Testis (tissue), 3 donors: Measurements from ENCODE around the gene MAML2. TPM values are rescaled to one million over a fixed set of nuclear protein-coding genes. Genes with fewer than 3 reads are reported as not detected.

Experiments used
- DNase-seq: peaks from one replicate; pipeline ENCODE4 v3.0.0-alpha.2; 2019
- H3K27ac ChIP-seq, 2 donors: fragments of 200-600 bp; sonication (generic); one replicate each; pipeline ENCODE4 v1.5.1; 2019
- H3K27me3 ChIP-seq: fragments of 200-600 bp; sonication (generic); one replicate; pipeline ENCODE4 v1.5.1; 2019
- H3K36me3 ChIP-seq: fragments of 200-600 bp; sonication (generic); one replicate; pipeline ENCODE4 v1.5.1; 2017; ENCODE audit warnings: low read depth; ENCODE audit errors: missing control alignments
- H3K4me1 ChIP-seq: fragments of 200-600 bp; sonication (generic); one replicate; pipeline ENCODE4 v1.5.1; 2019
- H3K4me3 ChIP-seq, 2 donors: fragments of 200-600 bp; sonication (generic); one replicate each; pipeline ENCODE4 v1.5.1; 2017 to 2019
- H3K9me3 ChIP-seq: fragments of 200-600 bp; sonication (generic); one replicate; pipeline ENCODE4 v1.5.1; 2017
- POLR2A ChIP-seq: fragments of 450-650 bp; IDR thresholded peaks from one replicate; pipeline ENCODE4 v1.6.1; 2017; ENCODE audit warnings: antibody characterized with exemption, mild to moderate bottlenecking, moderate library complexity
- WGBS, 2 donors: methylation state at CpG; one replicate each; pipeline ENCODE4 v1.1.5; 2018; 5-methylcytosine and 5-hydroxymethylcytosine counted together
- intact Hi-C: fragments of 100-400 bp; cut with DNase I; formaldehyde crosslinking; loops from one replicate; pipeline ENCODE4 v1.15.1; 2023; ENCODE audit warnings: low total_unique reads
- polyA plus RNA-seq: library from polyadenylated mRNA; stranded (reverse); fragments of 350-450 nt; fragmentation: Illumina TruSeq; extraction: RNeasy Lipid Tissue Mini Kit (QIAGEN cat#74804); gene quantifications from one replicate; pipeline ENCODE4 v1.2.3, GENCODE V29; 2014; ENCODE audit warnings: low read depth, low replicate concordance; ENCODE audit not compliant: insufficient read depth
- total RNA-seq, 2 donors: library from RNA; depleted of rRNA; stranded (reverse); fragments of >200 nt; gene quantifications; one replicate each; pipeline ENCODE4 v1.2.3, GENCODE V29; 2016
- TF ChIP-seq, protein P1 (sequence below), 3 experiments: fragments of 450-650 bp in 2 of 3; fragments of 200-600 bp in 1 of 3; sonication (generic) in 1 of 3; IDR thresholded peaks; one replicate each; pipeline ENCODE4 v1.5.1; 2016 to 2019; ENCODE audit warnings: antibody characterized with exemption in 3 of 3, mild to moderate bottlenecking in 2 of 3, moderate library complexity in 1 of 3

MAML2 gene
- total and polyA plus RNA-seq, 3 donors from 2014 or later = 5.1 to 23.6 (median 17.6) TPM

DNA sequence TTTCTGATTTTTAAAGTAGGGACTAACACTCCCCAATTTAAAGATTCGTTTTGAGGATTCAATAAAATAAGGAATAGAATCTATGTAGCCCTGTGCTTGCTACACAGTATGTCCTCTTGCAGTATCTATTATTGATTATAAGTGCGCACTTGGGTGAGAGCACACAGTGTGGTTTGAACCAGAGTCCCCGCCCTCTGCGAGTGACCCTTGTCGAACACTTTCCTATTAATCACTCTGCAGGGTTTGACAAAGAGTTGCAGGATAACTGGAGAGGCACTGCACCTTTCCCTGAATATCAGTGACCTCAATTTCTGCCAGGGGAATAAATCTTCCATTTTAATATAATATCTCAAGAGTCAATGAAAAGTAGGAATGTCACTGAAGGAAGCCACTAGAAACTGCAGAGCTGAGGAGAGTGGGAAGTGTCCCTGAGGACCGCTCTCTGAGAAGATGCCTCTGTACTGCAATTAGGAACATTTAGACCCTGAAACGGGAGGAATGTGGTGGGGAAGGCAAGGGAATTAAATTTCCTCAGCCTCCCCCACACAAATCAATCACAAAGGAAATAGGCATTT lies 182.2 kb downstream of the MAML2 start:
- intact Hi-C loops = no loop called here

DNA sequence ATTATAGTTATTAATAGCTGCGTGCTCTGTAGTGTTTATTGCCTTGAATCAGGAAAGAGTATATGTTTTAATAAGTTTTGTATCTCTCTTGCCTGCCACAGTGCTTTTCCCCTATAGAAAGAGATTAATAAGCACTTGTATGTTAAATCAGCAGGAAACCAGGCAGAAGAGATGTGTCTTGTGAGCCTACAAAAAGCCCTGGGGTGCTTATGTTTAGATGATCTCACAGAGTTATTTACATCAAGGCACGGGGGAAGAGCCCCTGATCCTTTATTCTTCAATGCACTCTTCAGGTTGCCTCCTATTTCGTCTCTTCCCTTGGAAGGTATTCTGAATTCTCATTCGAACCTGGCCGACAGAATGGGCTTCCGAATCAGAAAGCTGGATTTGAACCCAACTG lies 183.0 kb downstream of the MAML2 start:
- no peaks in the 10 kb centered on the region for H3K27me3 ChIP-seq
- 63 to 73% methylated on average over 5 to 6 of the region's 6 CpGs for WGBS, 2 donors
- H3K9me3 ChIP-seq = no peaks in the 10 kb centered on the region
- no peak for TF ChIP-seq POLR2A
- TF ChIP-seq, protein P1, sequence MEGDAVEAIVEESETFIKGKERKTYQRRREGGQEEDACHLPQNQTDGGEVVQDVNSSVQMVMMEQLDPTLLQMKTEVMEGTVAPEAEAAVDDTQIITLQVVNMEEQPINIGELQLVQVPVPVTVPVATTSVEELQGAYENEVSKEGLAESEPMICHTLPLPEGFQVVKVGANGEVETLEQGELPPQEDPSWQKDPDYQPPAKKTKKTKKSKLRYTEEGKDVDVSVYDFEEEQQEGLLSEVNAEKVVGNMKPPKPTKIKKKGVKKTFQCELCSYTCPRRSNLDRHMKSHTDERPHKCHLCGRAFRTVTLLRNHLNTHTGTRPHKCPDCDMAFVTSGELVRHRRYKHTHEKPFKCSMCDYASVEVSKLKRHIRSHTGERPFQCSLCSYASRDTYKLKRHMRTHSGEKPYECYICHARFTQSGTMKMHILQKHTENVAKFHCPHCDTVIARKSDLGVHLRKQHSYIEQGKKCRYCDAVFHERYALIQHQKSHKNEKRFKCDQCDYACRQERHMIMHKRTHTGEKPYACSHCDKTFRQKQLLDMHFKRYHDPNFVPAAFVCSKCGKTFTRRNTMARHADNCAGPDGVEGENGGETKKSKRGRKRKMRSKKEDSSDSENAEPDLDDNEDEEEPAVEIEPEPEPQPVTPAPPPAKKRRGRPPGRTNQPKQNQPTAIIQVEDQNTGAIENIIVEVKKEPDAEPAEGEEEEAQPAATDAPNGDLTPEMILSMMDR (IDR thresholded peaks at IDR 0.05) = no peak
- H3K4me3 ChIP-seq = no peak overlapping the region
- intact Hi-C loops = no loop called here
- H3K27ac ChIP-seq = no peak overlapping the region
- H3K36me3 ChIP-seq = no peaks in the 10 kb centered on the region
- no peak for DNase-seq
- peaks cover 28% of the 10 kb centered on the region for H3K4me1 ChIP-seq

More for the DNA sequence above, 182.2 kb downstream of the MAML2 start:
- Histone ChIP-seq H3K27ac (no peak overlapping the region), H3K4me3 (no peak overlapping the region), H3K36me3 (no peaks in the 10 kb centered on the region), H3K4me1 (peaks cover 20% of the 10 kb centered on the region), H3K9me3 (no peaks in the 10 kb centered on the region), H3K27me3 (no peaks in the 10 kb centered on the region)
- WGBS, 2 donors = 62 to 67% methylated on average over 7 of the region's 7 CpGs
- no peak for DNase-seq
- TF ChIP-seq, protein P1 (IDR thresholded peaks at IDR 0.05) = no peak
- TF ChIP-seq POLR2A = no peak

DNA sequence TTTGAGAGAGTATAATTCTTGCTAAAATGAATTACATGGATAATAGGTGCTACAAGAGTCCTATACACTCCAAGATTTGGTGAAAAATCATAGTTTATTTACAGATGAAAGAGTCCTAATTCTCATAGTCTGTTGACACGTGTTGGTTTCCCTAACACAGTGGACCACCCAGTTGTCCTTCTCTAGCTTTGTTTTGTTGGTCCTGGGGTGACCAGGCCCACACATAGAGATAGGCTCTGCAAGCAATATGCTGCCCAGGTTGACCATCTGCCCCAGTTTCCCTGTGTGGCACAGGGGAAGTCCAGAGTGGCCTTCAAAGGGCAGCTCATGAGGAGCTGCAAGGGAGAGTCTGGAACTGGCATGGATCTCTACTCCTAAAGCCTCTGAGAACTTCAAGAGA lies 184.9 kb downstream of the MAML2 start:
- H3K27ac ChIP-seq = peak overlapping the region in 1 of 2 donors; percentile 22
- no peaks in the 10 kb centered on the region for H3K36me3 ChIP-seq
- no peak overlapping the region for H3K4me3 ChIP-seq
- TF ChIP-seq POLR2A = no peak
- TF ChIP-seq, protein P1 (IDR thresholded peaks at IDR 0.05) = no peak
- no peak for DNase-seq
- H3K27me3 ChIP-seq = no peaks in the 10 kb centered on the region
- H3K9me3 ChIP-seq = no peaks in the 10 kb centered on the region
- WGBS, 2 donors = 75 to 87% methylated on average over 1 of the region's 1 CpG
- intact Hi-C loops = no loop called here
- peaks cover 37% of the 10 kb centered on the region for H3K4me1 ChIP-seq

DNA sequence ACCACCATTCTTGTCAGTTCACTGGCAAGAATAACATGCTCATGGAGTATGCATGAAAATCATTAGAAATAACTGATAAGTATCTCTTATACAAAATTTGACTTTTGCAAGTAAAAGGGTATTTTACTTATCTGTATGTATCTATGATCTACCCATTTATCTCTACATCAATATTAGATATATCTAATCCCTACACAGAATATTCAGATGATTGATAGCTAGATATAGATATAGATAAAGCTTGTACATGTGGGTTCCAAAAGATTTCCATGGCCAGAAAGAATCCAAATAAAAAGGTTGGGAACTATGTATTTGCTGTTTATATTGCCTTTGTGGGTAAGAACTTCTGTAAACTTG lies 185.5 kb downstream of the MAML2 start:
- Histone ChIP-seq H3K4me3 (no peak overlapping the region), H3K27me3 (no peaks in the 10 kb centered on the region), H3K9me3 (no peaks in the 10 kb centered on the region), H3K27ac (peak overlapping the region in 1 of 2 donors; percentile 22), H3K4me1 (peaks cover 37% of the 10 kb centered on the region), H3K36me3 (no peaks in the 10 kb centered on the region)
- TF ChIP-seq, protein P1 (IDR thresholded peaks at IDR 0.05) = no peak
- TF ChIP-seq POLR2A = no peak
- no peak for DNase-seq
- intact Hi-C loops = no loop called here

GRCh38 chr11:96156379-96156722 lies 186.6 kb downstream of the MAML2 start:
- H3K4me3 ChIP-seq = no peak overlapping the region
- TF ChIP-seq, protein P1 (IDR thresholded peaks at IDR 0.05) = no peak
- TF ChIP-seq POLR2A = no peak
- no peaks in the 10 kb centered on the region for H3K36me3 ChIP-seq
- DNase-seq = no peak
- H3K27me3 ChIP-seq = no peaks in the 10 kb centered on the region
- intact Hi-C loops = no loop called here
- H3K9me3 ChIP-seq = no peaks in the 10 kb centered on the region
- WGBS, 2 donors = 21 to 40% methylated on average over 3 of the region's 3 CpGs
- peak overlapping the region; percentile 47 to 79 for H3K27ac ChIP-seq
- peaks cover 37% of the 10 kb centered on the region for H3K4me1 ChIP-seq
